KMS-11 (cell line): ENCODE data around the gene JAK1.
A peak's percentile ranks its signal among the peaks of the same experiment; 100 is the strongest.

ENCODE experiments used
- H2AFZ ChIP-seq: fragments of 200-600 bp; sonication (generic); 2 replicates; pipeline ENCODE4 v1.6.1; 2016; ENCODE audit warnings: antibody characterized with exemption, mixed run types, low read depth
- H3K27ac ChIP-seq: fragments of 200-600 bp; sonication (generic); 2 replicates; pipeline ENCODE4 v1.6.1; 2016; ENCODE audit warnings: mild to moderate bottlenecking, mixed run types
- H3K27me3 ChIP-seq: fragments of 200-600 bp; sonication (generic); 2 replicates; pipeline ENCODE4 v1.6.1; 2017; ENCODE audit warnings: mild to moderate bottlenecking, low read depth, mixed run types, moderate library complexity; ENCODE audit not compliant: insufficient read depth
- H3K36me3 ChIP-seq: fragments of 200-600 bp; sonication (generic); 2 replicates; pipeline ENCODE4 v1.6.1; 2017; ENCODE audit warnings: mild to moderate bottlenecking, mixed run types; ENCODE audit not compliant: insufficient read depth
- H3K4me1 ChIP-seq: fragments of 200-600 bp; sonication (generic); 2 replicates; pipeline ENCODE4 v1.6.1; 2016; ENCODE audit warnings: mild to moderate bottlenecking, low read depth, mixed run types; ENCODE audit not compliant: poor library complexity, severe bottlenecking
- H3K4me2 ChIP-seq: fragments of 200-600 bp; sonication (generic); 2 replicates; pipeline ENCODE4 v1.7.0; 2016; ENCODE audit warnings: mild to moderate bottlenecking, mixed run types
- H3K4me3 ChIP-seq: fragments of 200-600 bp; sonication (generic); IDR thresholded peaks from 2 replicates; pipeline ENCODE4 v1.6.1; 2017; ENCODE audit warnings: low read depth, low read length, mixed read lengths; ENCODE audit not compliant: insufficient read depth
- H3K79me2 ChIP-seq: fragments of 200-600 bp; sonication (generic); 2 replicates; pipeline ENCODE4 v1.6.1; 2016; ENCODE audit warnings: low read depth, mixed run types; ENCODE audit not compliant: insufficient read depth
- H3K9ac ChIP-seq: fragments of 200-600 bp; sonication (generic); 2 replicates; pipeline ENCODE4 v1.6.1; 2016; ENCODE audit warnings: mild to moderate bottlenecking, mixed run types
- H4K20me1 ChIP-seq: fragments of 200-600 bp; sonication (generic); 2 replicates; pipeline ENCODE4 v1.6.1; 2016; ENCODE audit warnings: mild to moderate bottlenecking, mixed run types; ENCODE audit not compliant: insufficient read depth
- TF ChIP-seq, protein P1 (sequence below): fragments of 200-600 bp; sonication (generic); conservative IDR thresholded peaks from 2 replicates; pipeline ENCODE4 v1.6.1; 2017; ENCODE audit warnings: low read depth, mild to moderate bottlenecking, antibody characterized with exemption, low read length, moderate library complexity, mixed read lengths

JAK1 gene

DNA sequence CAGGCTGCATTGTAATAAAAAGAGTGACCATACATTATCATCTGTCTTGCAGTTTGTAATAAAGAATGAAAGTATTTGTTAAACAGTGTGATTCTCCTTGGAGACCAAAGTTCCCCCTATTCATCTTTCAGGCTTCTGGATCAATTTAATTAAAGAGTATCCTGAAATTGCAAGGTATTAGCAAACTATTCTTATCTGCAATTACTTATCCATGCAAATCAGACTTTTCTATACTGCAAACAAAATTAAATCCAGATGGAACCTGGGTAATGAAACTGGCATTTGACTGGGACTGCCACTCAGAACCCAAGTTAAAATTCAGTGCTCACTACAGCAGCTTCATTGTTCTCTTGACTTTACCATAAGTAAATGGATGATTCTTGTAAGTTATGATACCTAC, 37.1 kb downstream of the JAK1 start:
- Histone ChIP-seq H4K20me1 (no peaks in the 10 kb centered on the region), H3K9ac (no peak overlapping the region), H3K4me1 (peaks cover 19% of the 10 kb centered on the region), H2AFZ (no peak overlapping the region), H3K36me3 (no peaks in the 10 kb centered on the region), H3K79me2 (peaks cover 48% of the 10 kb centered on the region; the same call in 1 of the 2 replicates), H3K27ac (no peak overlapping the region), H3K4me2 (no peak overlapping the region), H3K27me3 (no peaks in the 10 kb centered on the region), H3K4me3 (no peak overlapping the region)
- TF ChIP-seq, protein P1, sequence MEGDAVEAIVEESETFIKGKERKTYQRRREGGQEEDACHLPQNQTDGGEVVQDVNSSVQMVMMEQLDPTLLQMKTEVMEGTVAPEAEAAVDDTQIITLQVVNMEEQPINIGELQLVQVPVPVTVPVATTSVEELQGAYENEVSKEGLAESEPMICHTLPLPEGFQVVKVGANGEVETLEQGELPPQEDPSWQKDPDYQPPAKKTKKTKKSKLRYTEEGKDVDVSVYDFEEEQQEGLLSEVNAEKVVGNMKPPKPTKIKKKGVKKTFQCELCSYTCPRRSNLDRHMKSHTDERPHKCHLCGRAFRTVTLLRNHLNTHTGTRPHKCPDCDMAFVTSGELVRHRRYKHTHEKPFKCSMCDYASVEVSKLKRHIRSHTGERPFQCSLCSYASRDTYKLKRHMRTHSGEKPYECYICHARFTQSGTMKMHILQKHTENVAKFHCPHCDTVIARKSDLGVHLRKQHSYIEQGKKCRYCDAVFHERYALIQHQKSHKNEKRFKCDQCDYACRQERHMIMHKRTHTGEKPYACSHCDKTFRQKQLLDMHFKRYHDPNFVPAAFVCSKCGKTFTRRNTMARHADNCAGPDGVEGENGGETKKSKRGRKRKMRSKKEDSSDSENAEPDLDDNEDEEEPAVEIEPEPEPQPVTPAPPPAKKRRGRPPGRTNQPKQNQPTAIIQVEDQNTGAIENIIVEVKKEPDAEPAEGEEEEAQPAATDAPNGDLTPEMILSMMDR, result no peak

DNA sequence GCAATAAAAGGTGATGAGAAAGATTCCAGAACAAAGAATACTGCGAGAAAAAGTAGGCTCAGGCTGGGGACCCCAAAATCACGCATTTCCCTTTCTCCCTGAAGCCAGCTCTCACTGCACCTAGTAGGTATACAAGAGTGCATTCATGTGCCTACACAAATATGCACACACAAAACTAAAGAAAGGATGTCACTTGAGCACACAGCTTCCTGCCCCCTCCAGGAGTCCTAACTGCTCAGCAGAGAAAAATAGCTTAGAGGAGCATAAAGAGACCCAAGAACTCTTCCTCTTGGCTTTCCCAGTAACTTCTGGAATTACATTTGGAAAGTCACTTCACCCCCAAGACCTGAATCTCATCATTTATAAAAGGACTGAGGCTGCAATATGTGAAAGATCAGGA, 38.0 kb downstream of the JAK1 start:
- no peaks in the 10 kb centered on the region for H3K27me3 ChIP-seq
- H2AFZ ChIP-seq, result no peak overlapping the region
- TF ChIP-seq, protein P1, result no peak
- no peaks in the 10 kb centered on the region for H3K36me3 ChIP-seq
- H3K4me3 ChIP-seq, result no peak overlapping the region
- peaks cover 8% of the 10 kb centered on the region; the same call in 1 of the 2 replicates for H4K20me1 ChIP-seq
- no peak overlapping the region for H3K9ac ChIP-seq
- peaks cover 28% of the 10 kb centered on the region for H3K4me1 ChIP-seq
- H3K79me2 ChIP-seq, result peaks cover 40% of the 10 kb centered on the region; the same call in 1 of the 2 replicates
- H3K4me2 ChIP-seq, result no peak overlapping the region
- H3K27ac ChIP-seq, result no peak overlapping the region

DNA sequence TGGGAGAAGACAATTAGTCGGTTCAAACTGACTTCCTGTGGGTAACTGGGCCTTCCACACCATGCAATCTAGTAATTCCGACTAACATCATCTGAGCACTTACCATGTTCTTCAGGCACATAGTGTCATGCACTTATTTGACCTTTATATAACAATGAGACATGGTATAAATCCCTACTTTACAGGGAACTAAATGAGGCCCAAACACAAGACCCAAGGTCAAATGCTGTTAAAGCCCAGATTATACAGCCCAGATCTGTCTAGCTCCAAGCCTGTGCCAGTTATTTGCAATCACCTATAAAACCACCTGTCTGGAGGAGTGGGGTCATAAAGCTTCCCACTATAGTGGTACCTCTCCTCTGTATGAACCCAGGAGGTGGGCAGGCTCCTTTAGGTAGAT, 40.8 kb downstream of the JAK1 start:
- Histone ChIP-seq H3K27me3 (no peaks in the 10 kb centered on the region), H3K4me3 (no peak overlapping the region), H3K27ac (no peak overlapping the region), H3K79me2 (peaks cover 45% of the 10 kb centered on the region; the same call in 1 of the 2 replicates), H4K20me1 (peaks cover 8% of the 10 kb centered on the region; the same call in 1 of the 2 replicates), H3K4me2 (no peak overlapping the region), H3K9ac (no peak overlapping the region), H2AFZ (no peak overlapping the region), H3K36me3 (no peaks in the 10 kb centered on the region), H3K4me1 (peaks cover 51% of the 10 kb centered on the region)
- TF ChIP-seq, protein P1, result no peak

DNA sequence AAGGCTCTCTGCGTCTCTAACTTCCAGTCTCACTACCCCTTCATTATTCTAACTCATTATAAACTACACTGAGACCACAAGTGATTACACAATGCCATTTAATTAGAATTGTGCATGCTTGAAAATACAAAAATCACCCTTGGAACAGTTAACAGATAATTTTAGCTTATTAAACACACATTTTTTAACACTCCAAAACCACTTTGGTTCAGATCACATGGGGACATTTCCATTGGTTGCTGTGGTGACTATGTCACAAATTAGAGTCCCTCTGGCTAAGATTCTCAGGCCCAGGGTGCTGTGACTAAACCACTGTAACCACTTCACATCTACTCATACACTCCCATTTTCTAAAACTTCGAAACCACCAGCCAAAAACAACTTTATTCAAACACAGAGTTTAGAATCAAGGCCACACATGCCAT, 43.0 kb downstream of the JAK1 start:
- H3K79me2 ChIP-seq, result peaks cover 43% of the 10 kb centered on the region; the same call in 1 of the 2 replicates
- no peak overlapping the region for H3K9ac ChIP-seq
- no peak overlapping the region for H3K27ac ChIP-seq
- no peak overlapping the region for H2AFZ ChIP-seq
- peaks cover 8% of the 10 kb centered on the region; the same call in 1 of the 2 replicates for H4K20me1 ChIP-seq
- no peaks in the 10 kb centered on the region for H3K27me3 ChIP-seq
- peak overlapping the region; percentile 34 for H3K4me2 ChIP-seq
- H3K36me3 ChIP-seq, result no peaks in the 10 kb centered on the region
- peaks cover 45% of the 10 kb centered on the region for H3K4me1 ChIP-seq
- TF ChIP-seq, protein P1, result no peak
- no peak overlapping the region for H3K4me3 ChIP-seq
